NCI-H524 treated with DMSO at 0.1 percent for 48 hours (cell line): Measurements from ENCODE around the gene BASP1.
"Not testable (repeated sequence)": the region's sequence is repeated elsewhere in the genome, so short reads cannot be mapped to it uniquely, and the experiment has no call there.

Source experiments
- DNase-seq: peaks from one replicate; lab custom pipeline; 2025; lab: John Stamatoyannopoulos, UW

The BASP1 gene

GRCh38 chr5:17289681-17290539 lies 72.5 kb downstream of the BASP1 start:
- DNase-seq = no peak

GRCh38 chr5:17290540-17290974 lies 73.1 kb downstream of the BASP1 start:
- DNase-seq = no peak

GRCh38 chr5:17292434-17293015 lies 75.1 kb downstream of the BASP1 start:
- DNase-seq = no peak

- no peak for DNase-seq
These were observed 77.3 kb downstream of the BASP1 start for GRCh38 chr5:17294639-17295311.

GRCh38 chr5:17295671-17296070 lies 78.2 kb downstream of the BASP1 start:
- DNase-seq = no peak

- DNase-seq = no peak
These were observed 84.7 kb downstream of the BASP1 start for GRCh38 chr5:17302106-17302505.

GRCh38 chr5:17302604-17303003 lies 85.2 kb downstream of the BASP1 start:
- peak; percentile 12 for DNase-seq

- DNase-seq = no peak
These were observed 86.9 kb downstream of the BASP1 start for GRCh38 chr5:17304282-17304681.

- no peak for DNase-seq
These were observed 87.6 kb downstream of the BASP1 start for GRCh38 chr5:17305017-17305416.

GRCh38 chr5:17305964-17306725 lies 88.7 kb downstream of the BASP1 start:
- DNase-seq = no peak

GRCh38 chr5:17306726-17307091 lies 89.3 kb downstream of the BASP1 start:
- DNase-seq = no peak

GRCh38 chr5:17307440-17307839 lies 90.0 kb downstream of the BASP1 start:
- not testable (repeated sequence) for DNase-seq

- no peak for DNase-seq
These were observed 91.1 kb downstream of the BASP1 start for GRCh38 chr5:17308326-17309065.

GRCh38 chr5:17309462-17309861 lies 92.0 kb downstream of the BASP1 start:
- DNase-seq = no peak

GRCh38 chr5:17310502-17310901 lies 93.1 kb downstream of the BASP1 start:
- not testable (repeated sequence) for DNase-seq

GRCh38 chr5:17311811-17312210 lies 94.4 kb downstream of the BASP1 start:
- not testable (repeated sequence) for DNase-seq

- DNase-seq = no peak
These were observed 94.9 kb downstream of the BASP1 start for GRCh38 chr5:17312358-17312757.

- DNase-seq = peak; percentile 99
These were observed 97.6 kb downstream of the BASP1 start for GRCh38 chr5:17314907-17315471.

GRCh38 chr5:17315710-17316221 lies 98.3 kb downstream of the BASP1 start:
- no peak for DNase-seq

- DNase-seq = no peak
These were observed 99.6 kb downstream of the BASP1 start for GRCh38 chr5:17316970-17317459.

- no peak for DNase-seq
These were observed 100.0 kb downstream of the BASP1 start for GRCh38 chr5:17317473-17317872.
